HL-60 (cell line): Measurements from ENCODE around the gene GPR78.

Experiments
- DNase-seq, 2 experiments: peaks; one replicate each; pipeline ENCODE4 v3.0.0-alpha.2; 2010 to 2020; ENCODE audit warnings: low read depth in 1 of 2, low spot score in 1 of 2
- H3K27ac ChIP-seq: fragments of 250-450 bp; sonication (Bioruptor Pico); replicated peaks from 2 replicates; pipeline ENCODE4 v1.5.1; 2020; ENCODE audit warnings: mild to moderate bottlenecking, moderate library complexity
- H3K27me3 ChIP-seq: fragments of 250-450 bp; sonication (Bioruptor Pico); 2 replicates; pipeline ENCODE4 v1.5.1; 2021; ENCODE audit warnings: mild to moderate bottlenecking, moderate library complexity; ENCODE audit not compliant: insufficient read depth, poor library complexity, severe bottlenecking
- H3K4me3 ChIP-seq: replicated peaks from 2 replicates; pipeline ENCODE4 v1.5.1; 2011; ENCODE audit warnings: mild to moderate bottlenecking, control low read depth, low read length; ENCODE audit not compliant: insufficient read depth
- GABPA ChIP-seq: IDR thresholded peaks from 2 replicates; pipeline ENCODE4 v1.6.1; 2012; ENCODE audit warnings: low read depth
- POLR2AphosphoS5 ChIP-seq: IDR thresholded peaks from 2 replicates; pipeline ENCODE4 v1.6.1; 2012; ENCODE audit warnings: low read depth
- SPI1 ChIP-seq: IDR thresholded peaks from 2 replicates; pipeline ENCODE4 v1.6.1; 2012; ENCODE audit warnings: low read depth, mild to moderate bottlenecking, borderline replicate concordance
- TF ChIP-seq, protein P1 (sequence below): IDR thresholded peaks from 2 replicates; pipeline ENCODE4 v1.6.1; 2012; ENCODE audit warnings: low read depth; ENCODE audit not compliant: insufficient replicate concordance
- TF ChIP-seq, protein P2 (sequence below): IDR thresholded peaks from one replicate; pipeline ENCODE4 v1.5.1; 2011; ENCODE audit warnings: low read length, control low read depth, inconsistent platforms; ENCODE audit not compliant: insufficient read depth

The GPR78 gene

DNA sequence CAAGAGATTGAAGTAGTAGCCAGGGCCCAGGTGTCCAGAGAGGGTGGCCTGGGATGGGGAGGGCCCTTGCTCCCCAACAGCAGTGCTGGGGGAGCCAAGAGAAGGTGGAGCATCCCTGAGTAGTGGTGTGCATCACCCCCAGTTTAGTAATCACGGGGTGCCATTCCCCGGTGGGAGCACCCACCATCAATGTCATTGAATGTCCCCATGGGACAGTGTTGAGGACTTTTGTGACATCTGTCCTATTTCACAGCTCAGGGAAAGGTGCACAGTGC, 7.9 kb downstream of the GPR78 start:
- Histone ChIP-seq H3K27me3 (peaks cover 18% of the 10 kb centered on the region), H3K4me3 (no peak overlapping the region), H3K27ac (no peak overlapping the region)
- TF ChIP-seq SPI1, result no peak
- TF ChIP-seq, protein P1, sequence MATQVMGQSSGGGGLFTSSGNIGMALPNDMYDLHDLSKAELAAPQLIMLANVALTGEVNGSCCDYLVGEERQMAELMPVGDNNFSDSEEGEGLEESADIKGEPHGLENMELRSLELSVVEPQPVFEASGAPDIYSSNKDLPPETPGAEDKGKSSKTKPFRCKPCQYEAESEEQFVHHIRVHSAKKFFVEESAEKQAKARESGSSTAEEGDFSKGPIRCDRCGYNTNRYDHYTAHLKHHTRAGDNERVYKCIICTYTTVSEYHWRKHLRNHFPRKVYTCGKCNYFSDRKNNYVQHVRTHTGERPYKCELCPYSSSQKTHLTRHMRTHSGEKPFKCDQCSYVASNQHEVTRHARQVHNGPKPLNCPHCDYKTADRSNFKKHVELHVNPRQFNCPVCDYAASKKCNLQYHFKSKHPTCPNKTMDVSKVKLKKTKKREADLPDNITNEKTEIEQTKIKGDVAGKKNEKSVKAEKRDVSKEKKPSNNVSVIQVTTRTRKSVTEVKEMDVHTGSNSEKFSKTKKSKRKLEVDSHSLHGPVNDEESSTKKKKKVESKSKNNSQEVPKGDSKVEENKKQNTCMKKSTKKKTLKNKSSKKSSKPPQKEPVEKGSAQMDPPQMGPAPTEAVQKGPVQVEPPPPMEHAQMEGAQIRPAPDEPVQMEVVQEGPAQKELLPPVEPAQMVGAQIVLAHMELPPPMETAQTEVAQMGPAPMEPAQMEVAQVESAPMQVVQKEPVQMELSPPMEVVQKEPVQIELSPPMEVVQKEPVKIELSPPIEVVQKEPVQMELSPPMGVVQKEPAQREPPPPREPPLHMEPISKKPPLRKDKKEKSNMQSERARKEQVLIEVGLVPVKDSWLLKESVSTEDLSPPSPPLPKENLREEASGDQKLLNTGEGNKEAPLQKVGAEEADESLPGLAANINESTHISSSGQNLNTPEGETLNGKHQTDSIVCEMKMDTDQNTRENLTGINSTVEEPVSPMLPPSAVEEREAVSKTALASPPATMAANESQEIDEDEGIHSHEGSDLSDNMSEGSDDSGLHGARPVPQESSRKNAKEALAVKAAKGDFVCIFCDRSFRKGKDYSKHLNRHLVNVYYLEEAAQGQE, result no peak
- TF ChIP-seq POLR2AphosphoS5, result no peak
- no peak for TF ChIP-seq GABPA
- TF ChIP-seq, protein P2, sequence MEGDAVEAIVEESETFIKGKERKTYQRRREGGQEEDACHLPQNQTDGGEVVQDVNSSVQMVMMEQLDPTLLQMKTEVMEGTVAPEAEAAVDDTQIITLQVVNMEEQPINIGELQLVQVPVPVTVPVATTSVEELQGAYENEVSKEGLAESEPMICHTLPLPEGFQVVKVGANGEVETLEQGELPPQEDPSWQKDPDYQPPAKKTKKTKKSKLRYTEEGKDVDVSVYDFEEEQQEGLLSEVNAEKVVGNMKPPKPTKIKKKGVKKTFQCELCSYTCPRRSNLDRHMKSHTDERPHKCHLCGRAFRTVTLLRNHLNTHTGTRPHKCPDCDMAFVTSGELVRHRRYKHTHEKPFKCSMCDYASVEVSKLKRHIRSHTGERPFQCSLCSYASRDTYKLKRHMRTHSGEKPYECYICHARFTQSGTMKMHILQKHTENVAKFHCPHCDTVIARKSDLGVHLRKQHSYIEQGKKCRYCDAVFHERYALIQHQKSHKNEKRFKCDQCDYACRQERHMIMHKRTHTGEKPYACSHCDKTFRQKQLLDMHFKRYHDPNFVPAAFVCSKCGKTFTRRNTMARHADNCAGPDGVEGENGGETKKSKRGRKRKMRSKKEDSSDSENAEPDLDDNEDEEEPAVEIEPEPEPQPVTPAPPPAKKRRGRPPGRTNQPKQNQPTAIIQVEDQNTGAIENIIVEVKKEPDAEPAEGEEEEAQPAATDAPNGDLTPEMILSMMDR, result no peak
- DNase-seq, result no peak

DNA sequence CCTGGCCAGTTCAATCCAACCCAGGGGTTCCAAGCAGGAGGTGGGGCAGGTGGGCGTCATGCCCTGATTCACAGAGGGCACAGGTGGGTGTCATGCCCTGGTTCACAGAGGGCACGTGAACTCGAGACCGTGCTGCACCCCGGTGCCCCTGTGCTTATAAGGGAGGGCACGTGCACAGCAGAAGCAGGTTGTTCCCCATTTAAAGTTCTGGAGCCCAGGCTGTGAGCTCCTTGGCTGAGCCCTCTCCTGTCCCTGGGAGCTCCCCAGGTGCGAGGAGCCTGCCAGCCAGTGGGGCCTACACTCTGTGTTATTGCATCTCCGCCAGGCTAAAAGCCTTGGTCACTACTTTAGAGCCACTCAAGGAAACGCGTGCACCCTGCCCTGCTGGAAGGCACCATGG, 9.1 kb downstream of the GPR78 start:
- DNase-seq, result no peak
- Histone ChIP-seq H3K27ac (no peak overlapping the region), H3K4me3 (no peak overlapping the region), H3K27me3 (peaks cover 25% of the 10 kb centered on the region)
- TF ChIP-seq, protein P2, result no peak
- TF ChIP-seq, protein P1, result no peak
- no peak for TF ChIP-seq POLR2AphosphoS5
- TF ChIP-seq GABPA, result no peak
- no peak for TF ChIP-seq SPI1

GRCh38 chr4:8589823-8590545, 9.8 kb downstream of the GPR78 start:
- H3K27ac ChIP-seq, result no peak overlapping the region
- H3K4me3 ChIP-seq, result no peak overlapping the region
- no peak for DNase-seq
- H3K27me3 ChIP-seq, result peaks cover 25% of the 10 kb centered on the region
- TF ChIP-seq GABPA (no peak), POLR2AphosphoS5 (no peak), SPI1 (no peak)
- TF ChIP-seq, protein P2, result no peak
- TF ChIP-seq, protein P1, result no peak
